ENCODE results near the gene ACOX2. TPM values are rescaled to one million over a fixed set of nuclear protein-coding genes. Genes with fewer than 3 reads are reported as not detected.

Gene ACOX2
- total and polyA plus RNA-seq, 12 donors, result 7.6 to 64.9 (median 34.9) TPM

DNA sequence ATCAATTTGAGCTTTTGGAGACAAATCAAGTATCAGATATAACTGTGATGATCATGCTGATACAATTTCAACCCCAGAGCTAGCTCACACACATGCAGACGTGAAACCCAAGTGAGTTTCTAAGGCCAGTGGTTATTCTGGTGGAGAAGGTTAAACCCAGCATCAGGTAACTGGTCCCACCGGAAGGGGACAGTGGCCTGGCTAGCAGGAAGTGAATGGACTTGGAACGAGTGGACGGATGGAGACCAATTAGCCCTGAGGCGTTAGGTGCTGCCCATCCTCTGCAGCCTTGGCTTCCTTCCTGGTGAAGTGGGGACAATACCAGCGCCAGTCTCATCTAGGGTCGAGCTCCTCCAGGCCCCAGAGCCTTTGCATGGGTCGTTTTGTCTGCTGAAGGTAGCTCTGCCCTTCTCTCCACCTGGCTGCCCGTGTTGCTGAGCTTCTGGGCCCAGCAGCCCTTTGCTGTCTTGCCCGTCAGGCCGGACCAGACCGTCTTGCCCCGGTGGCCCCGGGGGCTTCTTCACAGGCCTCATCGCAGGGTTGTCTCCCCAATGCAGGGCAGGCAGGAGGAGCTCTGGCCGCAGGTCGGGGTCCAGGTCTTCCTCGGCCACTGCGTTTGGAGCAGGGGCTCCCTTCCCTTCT lies 46.0 kb downstream of the ACOX2 start:
- TF ChIP-seq, protein P1, sequence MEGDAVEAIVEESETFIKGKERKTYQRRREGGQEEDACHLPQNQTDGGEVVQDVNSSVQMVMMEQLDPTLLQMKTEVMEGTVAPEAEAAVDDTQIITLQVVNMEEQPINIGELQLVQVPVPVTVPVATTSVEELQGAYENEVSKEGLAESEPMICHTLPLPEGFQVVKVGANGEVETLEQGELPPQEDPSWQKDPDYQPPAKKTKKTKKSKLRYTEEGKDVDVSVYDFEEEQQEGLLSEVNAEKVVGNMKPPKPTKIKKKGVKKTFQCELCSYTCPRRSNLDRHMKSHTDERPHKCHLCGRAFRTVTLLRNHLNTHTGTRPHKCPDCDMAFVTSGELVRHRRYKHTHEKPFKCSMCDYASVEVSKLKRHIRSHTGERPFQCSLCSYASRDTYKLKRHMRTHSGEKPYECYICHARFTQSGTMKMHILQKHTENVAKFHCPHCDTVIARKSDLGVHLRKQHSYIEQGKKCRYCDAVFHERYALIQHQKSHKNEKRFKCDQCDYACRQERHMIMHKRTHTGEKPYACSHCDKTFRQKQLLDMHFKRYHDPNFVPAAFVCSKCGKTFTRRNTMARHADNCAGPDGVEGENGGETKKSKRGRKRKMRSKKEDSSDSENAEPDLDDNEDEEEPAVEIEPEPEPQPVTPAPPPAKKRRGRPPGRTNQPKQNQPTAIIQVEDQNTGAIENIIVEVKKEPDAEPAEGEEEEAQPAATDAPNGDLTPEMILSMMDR (IDR thresholded peaks at IDR 0.05), result no peak
- peaks cover 5 to 73% (median 42%) of the 10 kb centered on the region in 9 donors for H3K4me1 ChIP-seq
- H3K27ac ChIP-seq, result peak overlapping the region; percentile 32 to 94 (median 82)
- ATAC-seq (peak in 6 of 8 donors; percentile 1 to 31 (median 13)), DNase-seq (peak in 1 of 2 donors; percentile 42)
- no peaks in the 10 kb centered on the region for H3K9me3 ChIP-seq
- intact Hi-C loops (cut with DNase I), result loop anchor here in 9 of 10 donors (1.0 to 10.0 kb wide), 7 partner anchors 41 to 159 kb away; partner anchors contain the start of genes PXK (in 6 of the 9) and PDHB (in 4 of the 9)
- H3K4me3 ChIP-seq, result peak overlapping the region in 9 of 10 donors; percentile 40 to 96 (median 56)
- no peaks in the 10 kb centered on the region for H3K36me3 ChIP-seq
- WGBS, 2 donors, result 67% methylated on average over 19 of the region's 19 CpGs
- no peaks in the 10 kb centered on the region for H3K27me3 ChIP-seq

DNA sequence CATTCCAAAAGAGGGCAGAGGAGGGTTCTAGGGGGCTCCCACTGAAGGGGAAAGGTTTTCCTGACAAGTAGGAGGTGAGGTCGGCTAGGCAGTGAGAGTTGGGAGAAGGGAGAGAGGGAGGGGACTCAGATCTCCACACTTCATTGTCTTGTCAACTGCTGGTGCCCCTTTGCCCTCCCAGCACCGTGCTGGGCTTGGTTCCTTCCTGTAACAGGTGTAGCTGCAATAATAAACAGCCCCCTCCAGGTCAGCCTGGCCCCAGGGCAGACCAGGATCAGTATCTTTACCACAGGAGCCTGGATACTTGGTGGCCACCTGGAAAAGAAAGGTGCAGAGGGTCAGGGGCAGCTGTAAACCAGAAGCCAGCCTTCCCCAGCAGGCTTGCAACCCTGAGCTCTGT lies 48.0 kb downstream of the ACOX2 start:
- Histone ChIP-seq H3K4me3 (no peak overlapping the region), H3K4me1 (peaks cover 3 to 70% (median 33%) of the 10 kb centered on the region in 9 donors), H3K36me3 (no peaks in the 10 kb centered on the region), H3K27ac (no peak overlapping the region), H3K27me3 (no peaks in the 10 kb centered on the region), H3K9me3 (no peaks in the 10 kb centered on the region)
- TF ChIP-seq, protein P1 (IDR thresholded peaks at IDR 0.05), result no peak
- ATAC-seq (no peak), DNase-seq (no peak)
- intact Hi-C loops (cut with DNase I), result loop anchor here in 1 of 10 donors (5.0 kb wide), 1 partner anchor 57 kb away; the partner anchor contains the start of gene PDHB
- WGBS, 2 donors, result 42 to 52% methylated on average over 2 of the region's 2 CpGs

DNA sequence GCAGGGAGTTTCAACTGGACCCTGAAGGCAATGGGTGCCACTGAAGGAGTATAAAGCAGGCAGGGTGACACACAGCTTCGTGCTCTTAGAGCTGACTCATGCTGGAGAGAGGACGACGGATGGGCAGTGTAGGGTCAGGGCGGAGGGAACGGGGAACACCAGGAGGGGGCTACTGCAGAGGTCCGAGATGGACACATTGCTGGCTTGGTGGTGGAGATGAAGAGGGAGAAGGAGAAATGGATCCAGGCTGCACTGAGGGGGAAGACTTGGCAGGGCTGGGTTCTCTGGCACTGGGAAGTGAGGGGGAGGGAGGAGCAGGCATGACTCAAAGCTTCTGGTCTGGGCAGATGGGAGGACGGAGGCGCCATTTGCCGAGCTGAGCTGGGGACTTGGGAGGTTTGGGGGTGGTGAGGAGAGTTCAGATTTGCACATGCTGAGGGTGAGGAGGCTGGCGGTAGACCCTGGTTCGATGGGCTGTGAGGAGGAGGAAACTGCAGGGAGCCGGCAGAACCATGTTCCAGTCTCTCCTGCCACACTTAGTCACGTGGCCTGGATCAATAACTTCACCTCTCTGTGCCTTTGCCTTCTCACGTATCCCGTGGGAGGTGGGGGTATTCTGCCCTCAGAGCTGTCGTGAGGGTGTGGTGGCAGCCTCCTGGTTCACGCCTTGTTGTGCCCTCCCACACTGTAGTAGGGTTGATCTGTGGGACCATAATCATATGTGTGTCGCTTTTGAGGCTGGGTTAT lies 49.7 kb downstream of the ACOX2 start:
- 66 to 81% methylated on average over 18 of the region's 18 CpGs for WGBS, 2 donors
- Histone ChIP-seq H3K36me3 (no peaks in the 10 kb centered on the region), H3K27me3 (no peaks in the 10 kb centered on the region), H3K27ac (peak overlapping the region in 1 of 10 donors; percentile 26), H3K4me1 (peaks cover 0 to 70% (median 29%) of the 10 kb centered on the region in 9 donors), H3K9me3 (no peaks in the 10 kb centered on the region), H3K4me3 (no peak overlapping the region)
- TF ChIP-seq, protein P1 (IDR thresholded peaks at IDR 0.05), result no peak
- DNase-seq, result peak; percentile 18 to 19
- ATAC-seq, result no peak
- intact Hi-C loops (cut with DNase I), result loop anchor here in 1 of 10 donors (5.0 kb wide), 1 partner anchor 55 kb away; the partner anchor contains the start of gene PDHB

DNA sequence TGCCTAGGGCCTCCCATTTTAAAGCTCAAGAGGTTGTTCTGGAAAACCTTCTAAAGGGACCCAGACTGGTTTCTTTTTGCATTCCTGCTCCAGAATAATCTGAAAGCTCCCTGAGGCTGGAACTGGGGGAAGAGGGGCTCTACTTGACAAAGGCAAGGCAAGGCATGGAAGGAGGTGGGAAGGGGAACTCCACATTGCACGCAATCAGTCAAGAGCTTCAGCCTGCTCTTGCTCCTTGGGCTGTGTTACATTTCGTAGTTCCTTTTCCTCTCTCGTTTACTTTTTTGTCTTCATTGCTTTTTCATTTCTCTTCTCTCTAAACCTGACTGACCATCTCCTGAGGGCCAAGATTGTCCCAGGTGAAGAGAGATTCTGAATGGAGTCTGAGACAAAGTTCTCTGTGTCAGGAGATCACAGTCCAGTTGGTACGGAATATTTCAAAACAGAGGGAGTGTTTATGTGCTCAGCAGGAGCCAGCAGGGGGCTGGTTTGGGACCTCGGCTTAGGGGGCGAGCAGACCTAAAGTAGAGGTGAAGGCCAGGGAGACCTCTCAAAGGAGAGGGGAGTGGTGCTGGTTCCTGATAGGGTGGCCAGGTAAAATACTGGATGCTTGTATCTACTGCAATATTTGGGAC lies 51.1 kb downstream of the ACOX2 start:
- intact Hi-C loops (cut with DNase I), result loop anchor here in 1 of 10 donors (5.0 kb wide), 1 partner anchor 54 kb away; the partner anchor contains the start of gene PDHB
- WGBS, 2 donors, result 85 to 91% methylated on average over 6 of the region's 6 CpGs
- H3K27ac ChIP-seq, result peak overlapping the region in 1 of 10 donors; percentile 27

More for the DNA sequence above, 51.1 kb downstream of the ACOX2 start:
- no peak for ATAC-seq
- no peak overlapping the region for H3K4me3 ChIP-seq
- H3K9me3 ChIP-seq, result no peaks in the 10 kb centered on the region
- no peak for DNase-seq
- peaks cover 0 to 65% (median 28%) of the 10 kb centered on the region in 9 donors for H3K4me1 ChIP-seq
- H3K36me3 ChIP-seq, result no peaks in the 10 kb centered on the region
- H3K27me3 ChIP-seq, result no peaks in the 10 kb centered on the region
- TF ChIP-seq, protein P1 (IDR thresholded peaks at IDR 0.05), result no peak

All from heart right ventricle (tissue), 16 donors.